ENCODE measurements around the gene RNF151.
"Not testable (repeated sequence)": the region's sequence is repeated elsewhere in the genome, so short reads cannot be mapped to it uniquely, and the experiment has no call there.

RNF151 gene

DNA sequence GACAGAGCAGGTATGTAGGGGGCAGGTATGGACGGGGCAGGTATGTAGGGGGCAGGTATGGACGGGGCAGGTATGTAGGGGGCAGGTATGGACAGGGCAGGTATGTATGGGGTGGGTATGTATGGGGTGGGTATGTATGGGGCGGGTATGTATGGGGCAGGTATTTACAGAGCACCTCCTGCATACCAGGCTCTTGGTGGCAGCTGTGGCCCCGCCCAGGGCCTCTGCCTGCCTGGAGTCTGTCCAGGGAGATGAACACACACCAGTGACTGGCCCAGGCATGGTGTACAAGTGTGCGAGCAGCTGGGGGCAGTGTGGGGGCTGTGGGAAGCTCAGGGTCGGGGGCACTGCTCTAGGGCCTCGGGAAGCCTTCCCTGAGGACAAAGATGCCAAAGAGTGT is 16.6 kb upstream of the RNF151 start:
- Histone ChIP-seq H4K20me1 (ENCODE audit: control insufficient read depth, insufficient read depth, low read depth, low read length) (no peaks in the 10 kb centered on the region), H3K4me2 (ENCODE audit: low read length) (no peak overlapping the region), H3K27ac (ENCODE audit: low read depth, low read length) (no peak overlapping the region), H3K36me3 (ENCODE audit: control insufficient read depth, low read length) (no peaks in the 10 kb centered on the region), H3F3A (ENCODE audit: control insufficient read depth, insufficient read depth) (no peaks in the 10 kb centered on the region), H3K27me3 (ENCODE audit: control insufficient read depth, low read length) (no peaks in the 10 kb centered on the region), H3K9me3 (ENCODE audit: control insufficient read depth, insufficient read depth, low read length) (no peaks in the 10 kb centered on the region), H3K4me3 (ENCODE audit: low read length) (no peak overlapping the region), H3K79me2 (ENCODE audit: control insufficient read depth, low read length) (no peaks in the 10 kb centered on the region), H3K9me2 (replicated peaks; ENCODE audit: control insufficient read depth, low read length) (no peaks in the 10 kb centered on the region), H3K4me1 (ENCODE audit: control insufficient read depth, low read length) (no peaks in the 10 kb centered on the region)
- TF ChIP-seq CTCF (IDR thresholded peaks at IDR 0.05; ENCODE audit: low read depth, low read length, poor library complexity, severe bottlenecking) (no peak), EZH2phosphoT487 (IDR thresholded peaks at IDR 0.05; ENCODE audit: borderline replicate concordance, low read length) (no peak)

- Histone ChIP-seq H3F3A (ENCODE audit: control insufficient read depth, insufficient read depth) (no peaks in the 10 kb centered on the region), H3K9me2 (replicated peaks; ENCODE audit: control insufficient read depth, low read length) (no peaks in the 10 kb centered on the region), H3K27ac (ENCODE audit: low read depth, low read length) (no peak overlapping the region), H3K4me1 (ENCODE audit: control insufficient read depth, low read length) (no peaks in the 10 kb centered on the region), H4K20me1 (ENCODE audit: control insufficient read depth, insufficient read depth, low read depth, low read length) (no peaks in the 10 kb centered on the region), H3K27me3 (ENCODE audit: control insufficient read depth, low read length) (no peaks in the 10 kb centered on the region), H3K36me3 (ENCODE audit: control insufficient read depth, low read length) (no peaks in the 10 kb centered on the region), H3K9me3 (ENCODE audit: control insufficient read depth, insufficient read depth, low read length) (no peaks in the 10 kb centered on the region), H3K4me3 (ENCODE audit: low read length) (no peak overlapping the region), H3K79me2 (ENCODE audit: control insufficient read depth, low read length) (no peaks in the 10 kb centered on the region), H3K4me2 (ENCODE audit: low read length) (no peak overlapping the region)
- no peak for TF ChIP-seq EZH2phosphoT487 (IDR thresholded peaks at IDR 0.05; ENCODE audit: borderline replicate concordance, low read length)
- no peak for TF ChIP-seq CTCF (IDR thresholded peaks at IDR 0.05; ENCODE audit: low read depth, low read length, poor library complexity, severe bottlenecking)
Measured at GRCh38 chr16:1950559-1950958, 16.1 kb upstream of the RNF151 start.

GRCh38 chr16:1953734-1954133 is 12.9 kb upstream of the RNF151 start:
- TF ChIP-seq EZH2phosphoT487 (IDR thresholded peaks at IDR 0.05; ENCODE audit: borderline replicate concordance, low read length) = no peak
- no peak for TF ChIP-seq CTCF (IDR thresholded peaks at IDR 0.05; ENCODE audit: low read depth, low read length, poor library complexity, severe bottlenecking)
- Histone ChIP-seq H4K20me1 (ENCODE audit: control insufficient read depth, insufficient read depth, low read depth, low read length) (no peaks in the 10 kb centered on the region), H3K4me3 (ENCODE audit: low read length) (no peak overlapping the region), H3K9me3 (ENCODE audit: control insufficient read depth, insufficient read depth, low read length) (no peaks in the 10 kb centered on the region), H3K4me1 (ENCODE audit: control insufficient read depth, low read length) (peaks cover under 1% of the 10 kb centered on the region), H3K9me2 (replicated peaks; ENCODE audit: control insufficient read depth, low read length) (no peaks in the 10 kb centered on the region), H3K27me3 (ENCODE audit: control insufficient read depth, low read length) (no peaks in the 10 kb centered on the region), H3K36me3 (ENCODE audit: control insufficient read depth, low read length) (no peaks in the 10 kb centered on the region), H3K27ac (ENCODE audit: low read depth, low read length) (no peak overlapping the region), H3F3A (ENCODE audit: control insufficient read depth, insufficient read depth) (no peaks in the 10 kb centered on the region), H3K79me2 (ENCODE audit: control insufficient read depth, low read length) (no peaks in the 10 kb centered on the region), H3K4me2 (ENCODE audit: low read length) (no peak overlapping the region)

- not testable (repeated sequence) for H3K27ac ChIP-seq (ENCODE audit: low read depth, low read length); H3K27me3 ChIP-seq (ENCODE audit: control insufficient read depth, low read length); H3K9me2 ChIP-seq (replicated peaks; ENCODE audit: control insufficient read depth, low read length); H3K9me3 ChIP-seq (ENCODE audit: control insufficient read depth, insufficient read depth, low read length); H3K4me3 ChIP-seq (ENCODE audit: low read length); H4K20me1 ChIP-seq (ENCODE audit: control insufficient read depth, insufficient read depth, low read depth, low read length); H3K4me2 ChIP-seq (ENCODE audit: low read length)
- peaks cover 21% of the 10 kb centered on the region for H3K79me2 ChIP-seq (ENCODE audit: control insufficient read depth, low read length)
- H3K4me1 ChIP-seq (ENCODE audit: control insufficient read depth, low read length) = peaks cover 29% of the 10 kb centered on the region
- H3F3A ChIP-seq (ENCODE audit: control insufficient read depth, insufficient read depth) = peaks cover 23% of the 10 kb centered on the region
- peaks cover 30% of the 10 kb centered on the region for H3K36me3 ChIP-seq (ENCODE audit: control insufficient read depth, low read length)
Measured at GRCh38 chr16:1957434-1958142, 9.1 kb upstream of the RNF151 start.

GRCh38 chr16:1958143-1958491 is 8.5 kb upstream of the RNF151 start:
- Histone ChIP-seq H3K36me3 (ENCODE audit: control insufficient read depth, low read length) (peaks cover 35% of the 10 kb centered on the region), H3F3A (ENCODE audit: control insufficient read depth, insufficient read depth) (peaks cover 29% of the 10 kb centered on the region), H3K79me2 (ENCODE audit: control insufficient read depth, low read length) (peaks cover 27% of the 10 kb centered on the region), H3K4me1 (ENCODE audit: control insufficient read depth, low read length) (peaks cover 34% of the 10 kb centered on the region)
- H3K4me3 ChIP-seq (ENCODE audit: low read length); H3K27me3 ChIP-seq (ENCODE audit: control insufficient read depth, low read length); H3K9me3 ChIP-seq (ENCODE audit: control insufficient read depth, insufficient read depth, low read length); H4K20me1 ChIP-seq (ENCODE audit: control insufficient read depth, insufficient read depth, low read depth, low read length); H3K9me2 ChIP-seq (replicated peaks; ENCODE audit: control insufficient read depth, low read length); H3K27ac ChIP-seq (ENCODE audit: low read depth, low read length); H3K4me2 ChIP-seq (ENCODE audit: low read length): not testable (repeated sequence)

Measured in DOHH2 (cell line).